GM12878 (cell line): ENCODE results near the gene MTM1. TPM values are rescaled to one million over a fixed set of nuclear protein-coding genes. Genes with fewer than 3 reads are reported as not detected.

ENCODE experiments used
- BMI1 ChIP-seq: fragments of 450-650 bp; IDR thresholded peaks from 2 replicates; pipeline ENCODE4 v1.6.1; 2016; ENCODE audit warnings: mild to moderate bottlenecking, moderate library complexity, borderline replicate concordance
- EGR1 ChIP-seq, 2 experiments: IDR thresholded peaks; 1 replicate in 1 of 2; 2 replicates in 1 of 2; pipeline ENCODE4 v1.6.1; 2011 to 2012; ENCODE audit warnings: low read depth in 2 of 2, low read length in 2 of 2, borderline replicate concordance in 1 of 2, mild to moderate bottlenecking in 1 of 2, moderate library complexity in 1 of 2
- EP300 ChIP-seq, 2 experiments: fragments of 150-350 bp in 1 of 2; IDR thresholded peaks; 2 replicates each; pipeline ENCODE4 v1.6.1; 2011 to 2012; ENCODE audit warnings: low read depth in 2 of 2, low read length in 2 of 2, borderline replicate concordance in 1 of 2, improper control_type of control experiment in 1 of 2, inconsistent platforms in 1 of 2; ENCODE audit not compliant: control insufficient read depth in 1 of 2
- ESRRA ChIP-seq: IDR thresholded peaks from 2 replicates; pipeline ENCODE4 v1.6.1; 2012; ENCODE audit warnings: mild to moderate bottlenecking, low read length, improper control_type of control experiment
- HDAC2 ChIP-seq: fragments of 200-600 bp; sonication (generic); IDR thresholded peaks from 2 replicates; pipeline ENCODE4 v1.6.1; 2017
- IRF3 ChIP-seq: fragments of 450-650 bp; IDR thresholded peaks from 2 replicates; pipeline ENCODE4 v1.6.1; 2014; ENCODE audit warnings: mild to moderate bottlenecking
- IRF4 ChIP-seq: IDR thresholded peaks from 2 replicates; pipeline ENCODE4 v1.6.1; 2011; ENCODE audit warnings: low read depth, low read length
- MEF2A ChIP-seq: IDR thresholded peaks from 2 replicates; pipeline ENCODE4 v1.6.1; 2011; ENCODE audit warnings: low read depth, mild to moderate bottlenecking, low read length, moderate library complexity; ENCODE audit not compliant: insufficient read depth
- PAX5 ChIP-seq: IDR thresholded peaks from 2 replicates; pipeline ENCODE4 v1.6.1; 2011; ENCODE audit warnings: low read depth, low read length, borderline replicate concordance
- RBBP5 ChIP-seq: fragments of 200-600 bp; sonication (generic); conservative IDR thresholded peaks from 2 replicates; pipeline ENCODE4 v1.6.1; 2016
- SMAD1 ChIP-seq: fragments of 450-650 bp; IDR thresholded peaks from 2 replicates; pipeline ENCODE4 v1.6.1; 2018; ENCODE audit warnings: mild to moderate bottlenecking, low read depth; ENCODE audit not compliant: partially characterized antibody
- SPI1 ChIP-seq: IDR thresholded peaks from 2 replicates; pipeline ENCODE4 v1.6.1; 2011; ENCODE audit warnings: low read depth, mild to moderate bottlenecking, low read length, moderate library complexity, borderline replicate concordance; ENCODE audit not compliant: insufficient read depth
- SREBF2 ChIP-seq: IDR thresholded peaks from 2 replicates; pipeline ENCODE4 v1.6.1; 2012; ENCODE audit warnings: mild to moderate bottlenecking, low read length
- SRF ChIP-seq, 2 experiments: IDR thresholded peaks; 2 replicates each; pipeline ENCODE4 v1.6.1; 2011; ENCODE audit warnings: low read depth in 2 of 2, low read length in 2 of 2, mild to moderate bottlenecking in 1 of 2, moderate library complexity in 1 of 2
- STAT3 ChIP-seq: IDR thresholded peaks from 2 replicates; pipeline ENCODE4 v1.6.1; 2011; ENCODE audit warnings: low read depth, low read length, improper control_type of control experiment
- USF2 ChIP-seq: IDR thresholded peaks from 2 replicates; pipeline ENCODE4 v1.6.1; 2011; ENCODE audit warnings: low read depth, low read length, improper control_type of control experiment, borderline replicate concordance
- WRNIP1 ChIP-seq: IDR thresholded peaks from 2 replicates; pipeline ENCODE4 v1.6.1; 2011; ENCODE audit warnings: low read depth, low read length, improper control_type of control experiment, borderline replicate concordance
- ZNF274 ChIP-seq: IDR thresholded peaks from one replicate; pipeline ENCODE4 v1.8.0; 2011; ENCODE audit not compliant: insufficient read length, insufficient read depth
- polyA plus RNA-seq, 11 experiments: library from polyadenylated mRNA; depleted of rRNA in 4 of 11; unstranded in 6 of 11; stranded (reverse) in 5 of 11; fragments of >200 nt; fragmentation: Nextera tagmentation in 4 of 11; fragmentation: Illumina TruSeq in 1 of 11; extraction: Ambion mirVana in 4 of 11; extraction: Trizol in 1 of 11; gene quantifications; 1 replicate in 1 of 11; 2 replicates in 10 of 11; pipeline versions ENCODE4 v1.2.1 to v1.2.3, GENCODE V29; 2011 to 2016; ENCODE audit warnings: inconsistent platforms in 2 of 11, missing spikeins in 2 of 11, low read depth in 1 of 11
- total RNA-seq, 4 experiments: library from RNA; depleted of rRNA in 3 of 4; stranded (reverse); fragments of >200 nt in 3 of 4; fragmentation: Illumina TruSeq in 1 of 4; extraction: Trizol in 1 of 4; gene quantifications; 2 replicates each; pipeline versions ENCODE4 v1.2.1 to v1.2.3, GENCODE V29; 2013 to 2021
- TF ChIP-seq, protein P1 (sequence below): fragments of 450-650 bp; IDR thresholded peaks from 2 replicates; pipeline ENCODE4 v1.6.1; 2017; ENCODE audit warnings: mild to moderate bottlenecking
- TF ChIP-seq, protein P2 (sequence below): fragments of 450-650 bp; formaldehyde crosslinking; IDR thresholded peaks from 2 replicates; pipeline ENCODE4 v1.4.0; 2022; ENCODE audit warnings: mild to moderate bottlenecking, moderate library complexity
- TF ChIP-seq, protein P3 (sequence below): fragments of 450-650 bp; conservative IDR thresholded peaks from 2 replicates; pipeline ENCODE4 v1.6.1; 2017; ENCODE audit warnings: mild to moderate bottlenecking, moderate library complexity

Gene MTM1
- total and polyA plus RNA-seq, 10 of the 15 experiments (the other 5 are each of a cell fraction or from before 2014, with no cell fraction given) = 3.9 to 13.3 (median 8.4) TPM

DNA sequence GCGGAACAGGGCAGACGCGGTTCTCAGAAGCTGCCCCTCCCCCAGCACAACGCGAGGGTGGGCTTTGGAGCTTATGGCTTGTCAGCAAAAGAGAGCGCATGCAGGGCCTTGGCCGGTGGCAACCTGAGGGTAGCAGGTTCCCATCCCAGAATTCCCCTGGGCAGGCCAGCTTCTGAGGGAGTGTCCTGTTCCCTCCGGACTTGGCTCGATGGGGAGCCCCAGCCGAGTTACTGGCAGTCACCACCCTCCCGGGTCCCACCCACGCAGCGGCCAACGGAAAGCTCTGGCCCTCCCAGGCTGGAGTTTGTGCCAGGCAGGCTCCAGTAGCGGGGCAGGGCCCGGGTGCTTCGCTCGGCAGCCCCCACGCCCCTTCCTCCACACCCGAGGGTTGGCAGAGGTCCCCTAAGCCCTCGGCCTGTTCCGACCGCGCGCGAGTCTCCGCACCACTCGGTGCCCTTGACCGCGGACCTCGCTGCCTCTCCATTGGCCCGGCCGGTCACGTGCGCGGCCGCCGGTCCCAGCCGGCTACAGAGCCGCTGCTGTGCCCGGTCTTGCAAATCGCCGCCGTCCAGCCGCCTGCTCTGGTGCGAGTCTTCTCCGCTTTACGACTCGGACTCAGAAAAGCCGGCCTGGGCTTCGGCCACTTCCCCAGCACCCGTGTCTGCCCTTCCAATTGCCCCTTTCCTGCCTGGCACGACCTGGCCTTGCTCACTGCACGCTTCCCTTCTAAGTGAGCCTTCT lies 20.9 kb upstream of the MTM1 start (continued):
- TF ChIP-seq, protein P1, sequence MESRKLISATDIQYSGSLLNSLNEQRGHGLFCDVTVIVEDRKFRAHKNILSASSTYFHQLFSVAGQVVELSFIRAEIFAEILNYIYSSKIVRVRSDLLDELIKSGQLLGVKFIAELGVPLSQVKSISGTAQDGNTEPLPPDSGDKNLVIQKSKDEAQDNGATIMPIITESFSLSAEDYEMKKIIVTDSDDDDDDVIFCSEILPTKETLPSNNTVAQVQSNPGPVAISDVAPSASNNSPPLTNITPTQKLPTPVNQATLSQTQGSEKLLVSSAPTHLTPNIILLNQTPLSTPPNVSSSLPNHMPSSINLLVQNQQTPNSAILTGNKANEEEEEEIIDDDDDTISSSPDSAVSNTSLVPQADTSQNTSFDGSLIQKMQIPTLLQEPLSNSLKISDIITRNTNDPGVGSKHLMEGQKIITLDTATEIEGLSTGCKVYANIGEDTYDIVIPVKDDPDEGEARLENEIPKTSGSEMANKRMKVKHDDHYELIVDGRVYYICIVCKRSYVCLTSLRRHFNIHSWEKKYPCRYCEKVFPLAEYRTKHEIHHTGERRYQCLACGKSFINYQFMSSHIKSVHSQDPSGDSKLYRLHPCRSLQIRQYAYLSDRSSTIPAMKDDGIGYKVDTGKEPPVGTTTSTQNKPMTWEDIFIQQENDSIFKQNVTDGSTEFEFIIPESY = no peak
- TF ChIP-seq MEF2A (no peak), ESRRA (no peak), SPI1 (no peak), EGR1 (IDR thresholded peaks at IDR 0.05; ENCODE audit: borderline replicate concordance in 1 of 2, low read depth in 2 of 2, low read length in 2 of 2) (0 out of 3 replicates have a peak, but pooled peaks of 1 of the 2 experiments have one; percentile 22), PAX5 (no peak), IRF3 (no peak), BMI1 (no peak), IRF4 (no peak), EP300 (IDR thresholded peaks at IDR 0.05; ENCODE audit: borderline replicate concordance in 1 of 2, control insufficient read depth in 1 of 2, low read depth in 2 of 2, low read length in 2 of 2) (no peak), ZNF274 (no peak), SREBF2 (no peak), HDAC2 (no peak), SMAD1 (no peak), USF2 (peak; percentile 44), STAT3 (no peak), RBBP5 (no peak), SRF (IDR thresholded peaks at IDR 0.05; ENCODE audit: low read depth in 2 of 2, low read length in 2 of 2) (no peak), WRNIP1 (no peak)
- TF ChIP-seq, protein P2, sequence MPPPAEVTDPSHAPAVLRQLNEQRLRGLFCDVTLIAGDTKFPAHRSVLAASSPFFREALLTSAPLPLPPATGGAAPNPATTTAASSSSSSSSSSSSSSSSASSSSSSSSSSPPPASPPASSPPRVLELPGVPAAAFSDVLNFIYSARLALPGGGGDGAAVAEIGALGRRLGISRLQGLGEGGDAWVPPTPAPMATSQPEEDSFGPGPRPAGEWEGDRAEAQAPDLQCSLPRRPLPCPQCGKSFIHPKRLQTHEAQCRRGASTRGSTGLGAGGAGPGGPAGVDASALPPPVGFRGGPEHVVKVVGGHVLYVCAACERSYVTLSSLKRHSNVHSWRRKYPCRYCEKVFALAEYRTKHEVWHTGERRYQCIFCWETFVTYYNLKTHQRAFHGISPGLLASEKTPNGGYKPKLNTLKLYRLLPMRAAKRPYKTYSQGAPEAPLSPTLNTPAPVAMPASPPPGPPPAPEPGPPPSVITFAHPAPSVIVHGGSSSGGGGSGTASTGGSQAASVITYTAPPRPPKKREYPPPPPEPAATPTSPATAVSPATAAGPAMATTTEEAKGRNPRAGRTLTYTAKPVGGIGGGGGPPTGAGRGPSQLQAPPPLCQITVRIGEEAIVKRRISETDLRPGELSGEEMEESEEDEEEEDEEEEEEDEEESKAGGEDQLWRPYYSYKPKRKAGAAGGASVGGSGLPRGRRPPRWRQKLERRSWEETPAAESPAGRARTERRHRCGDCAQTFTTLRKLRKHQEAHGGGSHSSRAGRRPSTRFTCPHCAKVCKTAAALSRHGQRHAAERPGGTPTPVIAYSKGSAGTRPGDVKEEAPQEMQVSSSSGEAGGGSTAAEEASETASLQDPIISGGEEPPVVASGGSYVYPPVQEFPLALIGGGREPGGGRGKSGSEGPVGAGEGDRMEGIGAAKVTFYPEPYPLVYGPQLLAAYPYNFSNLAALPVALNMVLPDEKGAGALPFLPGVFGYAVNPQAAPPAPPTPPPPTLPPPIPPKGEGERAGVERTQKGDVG (CRISPR knock-in tag) = no peak
- TF ChIP-seq, protein P3, sequence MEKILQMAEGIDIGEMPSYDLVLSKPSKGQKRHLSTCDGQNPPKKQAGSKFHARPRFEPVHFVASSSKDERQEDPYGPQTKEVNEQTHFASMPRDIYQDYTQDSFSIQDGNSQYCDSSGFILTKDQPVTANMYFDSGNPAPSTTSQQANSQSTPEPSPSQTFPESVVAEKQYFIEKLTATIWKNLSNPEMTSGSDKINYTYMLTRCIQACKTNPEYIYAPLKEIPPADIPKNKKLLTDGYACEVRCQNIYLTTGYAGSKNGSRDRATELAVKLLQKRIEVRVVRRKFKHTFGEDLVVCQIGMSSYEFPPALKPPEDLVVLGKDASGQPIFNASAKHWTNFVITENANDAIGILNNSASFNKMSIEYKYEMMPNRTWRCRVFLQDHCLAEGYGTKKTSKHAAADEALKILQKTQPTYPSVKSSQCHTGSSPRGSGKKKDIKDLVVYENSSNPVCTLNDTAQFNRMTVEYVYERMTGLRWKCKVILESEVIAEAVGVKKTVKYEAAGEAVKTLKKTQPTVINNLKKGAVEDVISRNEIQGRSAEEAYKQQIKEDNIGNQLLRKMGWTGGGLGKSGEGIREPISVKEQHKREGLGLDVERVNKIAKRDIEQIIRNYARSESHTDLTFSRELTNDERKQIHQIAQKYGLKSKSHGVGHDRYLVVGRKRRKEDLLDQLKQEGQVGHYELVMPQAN = no peak
